SK-N-MC (cell line): ENCODE data around the gene UBB.

ENCODE experiments used
- EZH2 ChIP-seq: fragments of 200-600 bp; sonication (generic); IDR thresholded peaks from one replicate; pipeline ENCODE4 v1.6.1; 2017; ENCODE audit warnings: antibody characterized with exemption
- POLR2AphosphoS5 ChIP-seq: IDR thresholded peaks from 2 replicates; pipeline ENCODE4 v1.6.1; 2012; ENCODE audit warnings: mild to moderate bottlenecking, low read depth, low read length, borderline replicate concordance

DNA sequence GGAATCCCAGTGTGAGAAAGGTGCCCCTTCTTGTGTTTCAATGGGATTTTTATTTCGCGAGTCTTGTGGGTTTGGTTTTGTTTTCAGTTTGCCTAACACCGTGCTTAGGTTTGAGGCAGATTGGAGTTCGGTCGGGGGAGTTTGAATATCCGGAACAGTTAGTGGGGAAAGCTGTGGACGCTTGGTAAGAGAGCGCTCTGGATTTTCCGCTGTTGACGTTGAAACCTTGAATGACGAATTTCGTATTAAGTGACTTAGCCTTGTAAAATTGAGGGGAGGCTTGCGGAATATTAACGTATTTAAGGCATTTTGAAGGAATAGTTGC is 567 bp downstream of the UBB start:
- no peak for TF ChIP-seq EZH2
- no peak for TF ChIP-seq POLR2AphosphoS5
